CD4-positive, alpha-beta T cell (primary cell): ENCODE results near the gene DUSP10. TPM values are rescaled to one million over a fixed set of nuclear protein-coding genes. Genes with fewer than 3 reads are reported as not detected.

ENCODE experiments used
- ATAC-seq: fragments of 200-7000 bp; cut with Tn5 transposase; one replicate; pipeline ENCODE4 v1.10.0; 2022; ENCODE audit warnings: mild to moderate bottlenecking; ENCODE audit not compliant: poor library complexity
- CTCF ChIA-PET: fragments of 350-600 bp; sonication (Branson Sonifier 250); formaldehyde crosslinking; loops from one replicate; lab custom pipeline; 2021; ENCODE audit warnings: antibody characterized with exemption, inconsistent platforms; lab: Charles Lee
- POLR2A ChIA-PET: fragments of 350-600 bp; sonication (Branson Sonifier 250); formaldehyde crosslinking; loops from one replicate; lab custom pipeline; 2021; ENCODE audit warnings: antibody characterized with exemption, inconsistent platforms; lab: Charles Lee
- DNase-seq, 14 experiments: peaks; one replicate each; pipeline ENCODE4 v3.0.0-alpha.2; 2013 to 2020; ENCODE audit warnings: mixed read lengths in 2 of 14
- H3K27ac ChIP-seq, 2 donors: one replicate each; pipeline versions ENCODE4 v1.5.1 to v1.7.0; 2013; ENCODE audit warnings: low read length in 2 of 2, low read depth in 1 of 2, mild to moderate bottlenecking in 1 of 2
- H3K27me3 ChIP-seq, 2 experiments: 1 replicate in 1 of 2; 2 replicates in 1 of 2; pipeline versions ENCODE4 v1.6.1 to v1.7.0; 2013; ENCODE audit warnings: low read length in 2 of 2, control low read depth in 1 of 2, mild to moderate bottlenecking in 1 of 2, moderate library complexity in 1 of 2; ENCODE audit not compliant: insufficient read depth in 2 of 2, control insufficient read depth in 1 of 2
- H3K36me3 ChIP-seq: one replicate; pipeline ENCODE4 v1.6.1; 2013; ENCODE audit warnings: low read length, control low read depth; ENCODE audit not compliant: insufficient read depth
- H3K4me1 ChIP-seq: one replicate; pipeline ENCODE4 v1.6.1; 2013; ENCODE audit warnings: low read length, control low read depth; ENCODE audit not compliant: insufficient read depth
- H3K4me3 ChIP-seq: one replicate; pipeline ENCODE4 v1.5.1; 2013; ENCODE audit warnings: mild to moderate bottlenecking, low read length, moderate library complexity
- H3K9me3 ChIP-seq, 2 experiments: 1 replicate in 1 of 2; 2 replicates in 1 of 2; pipeline versions ENCODE4 v1.6.1 to v1.7.0; 2013; ENCODE audit warnings: low read length in 2 of 2, mild to moderate bottlenecking in 2 of 2, control low read depth in 1 of 2, moderate library complexity in 1 of 2; ENCODE audit not compliant: control insufficient read depth in 1 of 2, insufficient read depth in 1 of 2
- H3K27ac Mint-ChIP-seq: one replicate; pipeline ENCODE4 v1.8.0; 2020; ENCODE audit warnings: mixed read lengths
- H3K27me3 Mint-ChIP-seq: one replicate; pipeline ENCODE4 v1.8.0; 2021; ENCODE audit warnings: mixed read lengths
- H3K36me3 Mint-ChIP-seq: one replicate; pipeline ENCODE4 v1.8.0; 2021; ENCODE audit warnings: low read depth, mixed read lengths
- H3K4me1 Mint-ChIP-seq: one replicate; pipeline ENCODE4 v1.8.0; 2021; ENCODE audit warnings: low read depth, mixed read lengths
- H3K4me3 Mint-ChIP-seq: one replicate; pipeline ENCODE4 v1.8.0; 2020; ENCODE audit warnings: mild to moderate bottlenecking, mixed read lengths
- H3K9me3 Mint-ChIP-seq: one replicate; pipeline ENCODE4 v1.8.0; 2020; ENCODE audit warnings: mixed read lengths
- CTCF ChIP-seq: fragments of 200-600 bp; IDR thresholded peaks from one replicate; pipeline ENCODE4 v1.8.0; 2022; ENCODE audit warnings: antibody characterized with exemption, mild to moderate bottlenecking
- intact Hi-C, 2 experiments: fragments of 100-400 bp; cut with DNase I in 1 of 2; cut with micrococcal nuclease in 1 of 2; formaldehyde crosslinking; loops; one replicate each; pipeline versions ENCODE4 v1.15.1 to v1.9.0; 2023 to 2025; cut with DNase I, micrococcal nuclease
- total RNA-seq, 174 experiments: library from RNA in 2 of 174; stranded (reverse) in 2 of 174; gene quantifications; one replicate each; pipeline ENCODE4 v1.2.3 and lab custom pipeline; 2021 to 2026

Gene DUSP10
- total RNA-seq, 2 experiments from 2014 or later, result 66.9 to 70.9 TPM

GRCh38 chr1:221669441-221669840, 72.4 kb downstream of the DUSP10 start:
- TF ChIP-seq CTCF, result no peak
- Histone ChIP-seq H3K27ac (no peak overlapping the region), H3K4me3 (no peak overlapping the region), H3K9me3 (no peaks in the 10 kb centered on the region), H3K36me3 (no peaks in the 10 kb centered on the region), H3K27me3 (peaks cover 0 to 6% of the 10 kb centered on the region in 2 experiments), H3K4me1 (no peaks in the 10 kb centered on the region)
- Mint-ChIP-seq H3K36me3 (no peaks in the 10 kb centered on the region), H3K27me3 (peaks cover 6% of the 10 kb centered on the region), H3K27ac (no peak overlapping the region), H3K9me3 (no peaks in the 10 kb centered on the region), H3K4me1 (no peaks in the 10 kb centered on the region), H3K4me3 (no peak overlapping the region)
- intact Hi-C loops, result no loop called here
- ChIA-PET POLR2A (no interaction called here), CTCF (no interaction called here)
- no peak for ATAC-seq
- no peak for DNase-seq

- H3K4me3 Mint-ChIP-seq, result no peak overlapping the region
- intact Hi-C loops, result no loop called here
- peaks cover 6% of the 10 kb centered on the region for H3K27me3 Mint-ChIP-seq
These were observed 74.4 kb downstream of the DUSP10 start for GRCh38 chr1:221667504-221667903.

GRCh38 chr1:221664253-221664652, 77.6 kb downstream of the DUSP10 start:
- TF ChIP-seq CTCF, result no peak
- intact Hi-C loops, result loop anchor here in 1 of 2 experiments (5.0 kb wide), 1 partner anchor 78 kb away; the partner anchor contains the start of gene DUSP10
- POLR2A ChIA-PET, result no interaction called here
- ATAC-seq (no peak), DNase-seq (no peak)
- Mint-ChIP-seq H3K27ac (no peak overlapping the region), H3K4me3 (no peak overlapping the region), H3K4me1 (no peaks in the 10 kb centered on the region), H3K36me3 (no peaks in the 10 kb centered on the region), H3K9me3 (no peaks in the 10 kb centered on the region), H3K27me3 (peaks cover 6% of the 10 kb centered on the region)
- Histone ChIP-seq H3K4me3 (no peak overlapping the region), H3K4me1 (no peaks in the 10 kb centered on the region), H3K36me3 (no peaks in the 10 kb centered on the region), H3K9me3 (no peaks in the 10 kb centered on the region), H3K27me3 (peaks cover 0 to 3% of the 10 kb centered on the region in 2 experiments), H3K27ac (no peak overlapping the region)
- CTCF ChIA-PET, result no interaction called here

More at GRCh38 chr1:221667504-221667903, 74.4 kb downstream of the DUSP10 start:
- Mint-ChIP-seq H3K27ac (no peak overlapping the region), H3K4me1 (no peaks in the 10 kb centered on the region), H3K9me3 (no peaks in the 10 kb centered on the region), H3K36me3 (no peaks in the 10 kb centered on the region)
- peak in 2 of 14 experiments; percentile 26 to 30 for DNase-seq
- Histone ChIP-seq H3K4me1 (no peaks in the 10 kb centered on the region), H3K4me3 (no peak overlapping the region), H3K9me3 (no peaks in the 10 kb centered on the region), H3K27ac (no peak overlapping the region), H3K36me3 (no peaks in the 10 kb centered on the region), H3K27me3 (peaks cover 0 to 6% of the 10 kb centered on the region in 2 experiments)
- CTCF ChIA-PET, result no interaction called here
- no peak for TF ChIP-seq CTCF
- no peak for ATAC-seq
- POLR2A ChIA-PET, result no interaction called here
